Progenitor cell of endocrine pancreas (in vitro differentiated cells): ENCODE results near the gene SCAMP5. TPM values are rescaled to one million over a fixed set of nuclear protein-coding genes. Genes with fewer than 3 reads are reported as not detected.

Experiments used
- DNase-seq: peaks from one replicate; pipeline ENCODE4 v3.0.0; 2021; ENCODE audit warnings: low spot score; ENCODE audit not compliant: unreplicated experiment
- H3K27ac Mint-ChIP-seq: 2 replicates; pipeline ENCODE4 v1.8.0; 2021; ENCODE audit warnings: mild to moderate bottlenecking, moderate library complexity, mixed read lengths
- H3K27me3 Mint-ChIP-seq: 2 replicates; pipeline ENCODE4 v1.8.0; 2021; ENCODE audit warnings: mixed read lengths
- H3K36me3 Mint-ChIP-seq: 2 replicates; pipeline ENCODE4 v1.8.0; 2022; ENCODE audit warnings: mixed read lengths; ENCODE audit not compliant: insufficient read depth
- H3K4me1 Mint-ChIP-seq: 2 replicates; pipeline ENCODE4 v1.8.0; 2021; ENCODE audit warnings: low read depth, mixed read lengths
- H3K4me3 Mint-ChIP-seq: 2 replicates; pipeline ENCODE4 v1.8.0; 2021; ENCODE audit warnings: low read depth, mild to moderate bottlenecking, moderate library complexity, mixed read lengths
- H3K9me3 Mint-ChIP-seq: 2 replicates; pipeline ENCODE4 v1.8.0; 2021; ENCODE audit warnings: low read depth, mixed read lengths
- CTCF ChIP-seq: fragments of 200-600 bp; sonication (generic); IDR thresholded peaks from one replicate; pipeline ENCODE4 v1.5.0; 2021; ENCODE audit warnings: antibody characterized with exemption, mild to moderate bottlenecking; ENCODE audit not compliant: unreplicated experiment
- total RNA-seq: library from RNA; stranded (reverse); gene quantifications from 2 replicates; pipeline ENCODE4 v1.2.1, GENCODE V29; 2021

The SCAMP5 gene
- total RNA-seq, 1 donor from 2014 or later = 55.9 TPM

- H3K9me3 Mint-ChIP-seq = peaks cover 16% of the 10 kb centered on the region
- no peak for DNase-seq
- H3K27ac Mint-ChIP-seq = no peak overlapping the region
- H3K36me3 Mint-ChIP-seq = peaks cover 13% of the 10 kb centered on the region
- H3K4me1 Mint-ChIP-seq = peaks cover 10% of the 10 kb centered on the region
- TF ChIP-seq CTCF = no peak
- no peaks in the 10 kb centered on the region for H3K27me3 Mint-ChIP-seq
- H3K4me3 Mint-ChIP-seq = no peak overlapping the region
These were observed 70.6 kb downstream of the SCAMP5 start for GRCh38 chr15:75065851-75066509.

- Mint-ChIP-seq H3K27ac (no peak overlapping the region), H3K4me3 (no peak overlapping the region), H3K9me3 (peaks cover 16% of the 10 kb centered on the region), H3K27me3 (no peaks in the 10 kb centered on the region), H3K36me3 (peaks cover 13% of the 10 kb centered on the region), H3K4me1 (peaks cover 10% of the 10 kb centered on the region)
- DNase-seq = no peak
- TF ChIP-seq CTCF = no peak
These were observed 71.9 kb downstream of the SCAMP5 start for GRCh38 chr15:75067123-75067830.

DNA sequence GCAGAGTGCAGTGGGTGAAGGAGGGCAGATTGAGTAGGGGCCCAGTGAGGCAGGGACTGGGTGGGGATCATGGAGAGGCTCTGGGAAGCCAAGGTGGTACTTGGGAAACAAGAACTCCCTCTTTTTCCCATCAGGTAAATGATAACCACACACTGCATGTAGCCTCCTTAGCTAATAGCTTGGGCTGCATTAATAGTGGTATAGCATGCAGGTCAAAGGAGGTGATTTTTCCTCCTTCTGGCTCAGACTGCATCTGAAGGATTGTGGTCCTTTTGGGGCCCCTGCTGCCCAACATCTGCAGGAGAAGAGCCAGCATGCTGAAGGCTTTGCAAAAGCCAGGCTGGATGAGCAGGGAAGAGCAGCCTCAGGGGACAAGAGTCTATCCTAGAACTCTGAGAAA, 73.4 kb downstream of the SCAMP5 start:
- peak overlapping the region; percentile 15 for H3K27ac Mint-ChIP-seq
- no peaks in the 10 kb centered on the region for H3K27me3 Mint-ChIP-seq
- peaks cover 13% of the 10 kb centered on the region for H3K36me3 Mint-ChIP-seq
- H3K4me3 Mint-ChIP-seq = no peak overlapping the region
- peaks cover 16% of the 10 kb centered on the region for H3K9me3 Mint-ChIP-seq
- DNase-seq = no peak
- H3K4me1 Mint-ChIP-seq = peaks cover 10% of the 10 kb centered on the region
- TF ChIP-seq CTCF = no peak

GRCh38 chr15:75069301-75069925, 74.0 kb downstream of the SCAMP5 start:
- no peak overlapping the region for H3K4me3 Mint-ChIP-seq
- no peaks in the 10 kb centered on the region for H3K27me3 Mint-ChIP-seq
- peaks cover 10% of the 10 kb centered on the region for H3K4me1 Mint-ChIP-seq
- peaks cover 16% of the 10 kb centered on the region for H3K9me3 Mint-ChIP-seq
- DNase-seq = no peak
- no peak for TF ChIP-seq CTCF
- no peak overlapping the region for H3K27ac Mint-ChIP-seq
- H3K36me3 Mint-ChIP-seq = peaks cover 13% of the 10 kb centered on the region

DNA sequence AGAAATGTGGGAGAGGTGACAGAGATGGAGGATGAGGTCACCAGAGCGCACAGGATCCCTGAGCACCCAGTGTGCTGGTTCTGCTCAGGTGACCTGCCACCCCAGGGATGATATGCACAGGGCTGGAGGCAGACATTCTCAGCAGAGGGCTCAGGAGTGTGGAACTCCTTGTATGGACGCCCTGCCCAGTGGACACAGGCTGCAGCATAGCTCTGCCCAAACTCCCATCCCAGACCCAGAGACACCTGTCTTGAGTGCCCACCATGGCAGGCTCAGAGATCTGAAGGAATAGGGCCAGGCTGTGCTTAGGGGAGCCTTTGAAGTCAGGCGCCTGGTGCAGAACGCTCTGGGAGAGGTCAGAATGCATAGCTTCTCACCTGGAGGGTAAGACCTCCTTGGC, 75.3 kb downstream of the SCAMP5 start:
- no peaks in the 10 kb centered on the region for H3K27me3 Mint-ChIP-seq
- no peak for DNase-seq
- no peak overlapping the region for H3K4me3 Mint-ChIP-seq
- H3K4me1 Mint-ChIP-seq = peaks cover 1% of the 10 kb centered on the region
- TF ChIP-seq CTCF = no peak
- H3K36me3 Mint-ChIP-seq = peaks cover 10% of the 10 kb centered on the region
- peaks cover 16% of the 10 kb centered on the region for H3K9me3 Mint-ChIP-seq
- no peak overlapping the region for H3K27ac Mint-ChIP-seq
